GM21529 (cell line): ENCODE results near the gene GPRC5B.
A peak's percentile ranks its signal among the peaks of the same experiment; 100 is the strongest.

ENCODE experiments used
- ATAC-seq: cut with Tn5 transposase; IDR thresholded peaks from one replicate; pipeline ENCODE4 v1.9.1; 2021; ENCODE audit not compliant: unreplicated experiment

The GPRC5B gene, protein sequence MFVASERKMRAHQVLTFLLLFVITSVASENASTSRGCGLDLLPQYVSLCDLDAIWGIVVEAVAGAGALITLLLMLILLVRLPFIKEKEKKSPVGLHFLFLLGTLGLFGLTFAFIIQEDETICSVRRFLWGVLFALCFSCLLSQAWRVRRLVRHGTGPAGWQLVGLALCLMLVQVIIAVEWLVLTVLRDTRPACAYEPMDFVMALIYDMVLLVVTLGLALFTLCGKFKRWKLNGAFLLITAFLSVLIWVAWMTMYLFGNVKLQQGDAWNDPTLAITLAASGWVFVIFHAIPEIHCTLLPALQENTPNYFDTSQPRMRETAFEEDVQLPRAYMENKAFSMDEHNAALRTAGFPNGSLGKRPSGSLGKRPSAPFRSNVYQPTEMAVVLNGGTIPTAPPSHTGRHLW

DNA sequence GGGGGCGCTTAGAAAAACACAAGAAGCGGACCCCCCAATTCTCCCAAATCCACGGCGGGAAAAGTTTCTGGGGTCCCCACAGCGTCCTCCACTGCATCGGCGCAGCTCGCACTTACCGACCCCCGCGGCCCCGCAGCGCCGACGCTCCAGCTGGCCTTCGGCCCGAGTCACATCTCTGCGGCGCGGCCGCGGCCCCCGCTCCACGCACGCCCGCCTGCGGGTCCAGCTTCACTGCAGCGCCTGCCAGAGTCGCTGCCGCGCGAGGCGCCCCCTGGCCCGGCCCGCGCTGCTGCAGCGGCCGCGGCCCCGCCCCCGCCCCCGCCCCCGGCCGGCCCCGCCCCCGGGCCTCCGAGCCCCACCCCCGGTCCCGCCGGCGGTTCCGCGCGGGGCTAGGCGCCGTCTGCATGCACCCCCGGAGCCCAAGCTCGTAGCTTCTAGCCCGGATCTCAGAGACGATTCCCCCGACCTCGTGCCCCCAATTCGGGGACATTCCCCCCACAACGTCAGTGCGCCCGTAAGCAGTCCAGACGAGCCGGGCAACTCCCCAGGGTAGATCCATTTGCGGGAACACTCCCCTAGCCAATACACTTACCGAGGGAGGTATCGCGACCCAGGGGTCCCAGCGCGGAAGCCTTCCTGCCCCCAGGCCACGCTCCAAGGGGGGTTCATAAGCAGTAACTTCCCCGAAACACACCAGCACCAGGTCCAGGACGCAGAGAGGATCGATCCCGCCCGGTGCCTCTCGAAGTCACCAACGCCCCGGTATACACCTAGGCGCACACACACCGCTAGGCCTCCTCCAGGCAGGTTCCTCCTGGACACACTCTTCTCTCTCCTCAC, at the start of gene GPRC5B:
Gene GPRC5B, minus strand, starts transcription at position 238 of the 840 bp plus-strand sequence. CDS start 12,003 bp downstream, outside the sequence.
- no peak for ATAC-seq

DNA sequence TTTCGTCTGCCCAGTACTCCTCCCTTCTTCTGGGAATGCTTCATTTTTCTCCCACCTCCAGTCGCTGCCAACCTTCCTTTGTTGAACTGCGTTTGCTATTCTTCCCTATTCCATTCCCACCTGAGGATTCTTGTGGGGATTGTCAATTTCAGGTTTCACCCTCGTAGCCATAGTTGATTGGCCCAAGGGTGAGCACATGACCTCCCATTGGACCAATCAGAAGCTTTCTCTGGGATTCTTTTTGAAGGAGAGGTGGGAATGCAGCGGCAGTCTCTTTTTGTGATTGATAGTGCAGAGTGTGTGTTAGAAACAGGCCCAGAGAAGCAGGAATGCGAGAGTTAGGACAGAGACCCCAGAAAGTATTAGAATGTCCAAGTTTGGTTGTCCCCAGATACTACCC, 49.1 kb upstream of the GPRC5B start:
- ATAC-seq = no peak

DNA sequence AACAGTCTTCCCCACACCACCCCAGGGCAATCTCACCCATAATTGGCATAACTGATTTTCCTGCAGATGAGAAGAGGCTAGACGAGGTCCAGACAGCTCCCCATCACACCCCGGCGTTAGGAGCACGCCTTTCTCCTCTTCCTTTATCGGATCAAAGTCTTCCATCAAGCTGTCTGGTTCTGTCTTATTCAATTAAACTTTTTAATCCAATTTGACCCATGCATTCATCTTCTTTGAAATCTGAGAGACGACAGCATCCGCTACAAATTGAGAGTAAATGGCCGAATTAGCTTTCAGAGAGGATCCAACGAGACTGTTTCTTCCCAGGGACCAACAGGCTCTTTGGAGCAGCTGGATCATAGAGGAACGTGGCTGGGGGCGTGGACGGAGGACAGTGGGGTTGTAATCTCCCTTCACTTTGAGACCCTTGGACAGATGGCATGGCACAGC, 44.4 kb upstream of the GPRC5B start:
- no peak for ATAC-seq

DNA sequence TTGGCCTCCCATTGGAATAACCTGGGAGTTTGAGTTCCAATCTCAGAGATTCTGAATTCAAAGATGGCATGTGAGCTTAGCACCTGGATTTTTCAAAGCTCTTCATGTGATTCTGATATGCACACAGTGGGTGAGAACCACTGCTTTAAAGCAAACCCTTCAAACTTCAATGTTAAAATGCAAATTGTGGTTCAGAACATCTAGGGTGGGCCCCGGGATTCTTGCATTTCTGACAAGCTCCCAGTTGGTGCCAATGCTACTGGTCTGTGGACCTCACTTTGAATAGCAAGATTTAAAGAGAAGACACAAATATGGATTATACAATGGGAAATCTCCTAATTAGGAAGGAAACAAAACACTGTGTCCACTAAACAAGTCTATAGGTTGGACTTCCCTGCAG, 43.8 kb upstream of the GPRC5B start:
- no peak for ATAC-seq

DNA sequence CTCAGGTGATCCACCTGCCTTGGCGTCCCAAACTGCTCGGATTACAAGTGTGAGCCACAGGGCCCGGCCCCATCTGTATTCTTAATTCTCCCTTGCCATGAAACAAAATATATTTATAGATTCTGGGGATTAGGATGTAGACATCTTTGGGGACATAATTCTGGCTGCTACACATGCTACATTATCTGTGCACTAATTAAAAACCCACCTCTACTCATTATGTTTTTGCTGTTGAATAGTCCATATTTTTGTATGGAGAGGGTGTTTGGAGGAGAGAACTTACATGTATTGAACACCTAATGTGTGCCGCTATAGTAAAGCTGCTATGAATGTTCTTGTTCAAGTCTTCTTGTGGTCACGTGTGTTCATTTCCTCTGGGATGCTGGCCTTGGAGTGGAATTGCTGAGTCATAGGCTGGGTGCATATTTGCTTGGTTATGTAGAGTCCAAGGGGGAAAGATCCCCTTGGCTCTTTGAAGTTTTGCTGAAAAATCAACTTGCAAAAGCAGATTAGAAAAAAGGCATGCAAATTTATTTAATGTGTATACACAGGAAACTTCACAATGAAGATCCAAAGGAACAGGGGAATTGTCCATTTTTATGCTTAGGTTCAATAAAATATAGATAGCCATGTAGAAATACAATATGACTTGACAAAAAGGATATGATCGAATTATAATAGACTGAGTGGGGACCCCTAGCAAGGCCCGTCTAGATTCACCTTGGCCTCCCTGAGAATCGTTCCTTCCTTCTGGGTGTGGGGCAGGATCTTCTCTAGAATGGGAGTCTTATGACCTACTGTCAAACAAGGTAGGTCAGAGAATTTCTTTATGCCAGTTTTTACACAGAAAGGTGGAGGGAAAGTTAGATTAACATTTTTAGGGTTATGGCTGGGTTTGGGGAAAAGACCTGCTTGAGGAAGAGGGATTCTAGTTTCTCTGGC, 42.1 kb upstream of the GPRC5B start:
- no peak for ATAC-seq

DNA sequence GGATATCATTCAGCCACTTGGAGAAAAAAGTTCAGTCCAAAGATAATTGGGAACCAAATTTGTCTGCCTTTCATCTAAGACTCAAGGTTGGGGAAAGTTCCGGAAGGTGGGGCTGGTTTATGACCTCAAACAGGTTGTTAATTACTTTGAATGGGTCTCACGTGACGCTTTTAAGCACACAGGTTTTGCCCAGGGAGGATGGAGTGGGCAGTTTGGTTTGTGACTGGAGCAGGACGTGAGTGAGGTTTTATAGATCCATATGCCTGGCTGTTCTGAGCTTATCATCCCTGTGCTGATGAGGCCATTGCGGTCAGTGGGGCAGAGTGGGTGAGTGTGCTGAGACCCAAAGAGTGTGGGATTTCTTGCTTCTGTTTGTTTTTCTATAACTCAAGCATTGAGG, 38.7 kb upstream of the GPRC5B start:
- no peak for ATAC-seq

DNA sequence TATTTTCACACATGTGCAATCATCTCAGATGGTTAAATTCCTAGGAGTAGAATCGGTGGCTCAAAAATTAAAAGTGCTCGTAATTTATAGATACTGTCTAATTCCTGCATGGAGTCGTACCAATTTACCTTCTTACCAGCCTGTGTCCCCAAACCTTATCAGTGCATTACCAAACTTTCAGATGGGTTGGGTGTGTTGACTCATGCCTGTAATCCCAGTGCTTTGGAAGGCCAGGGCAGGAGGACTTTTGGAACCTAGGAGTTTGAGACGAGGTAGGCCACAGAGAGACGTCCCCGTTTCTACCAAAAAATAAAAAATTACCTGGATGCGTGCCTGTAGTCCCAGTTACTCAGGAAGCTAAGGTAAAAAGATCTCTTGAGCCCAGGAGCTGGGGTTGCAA, 34.5 kb upstream of the GPRC5B start:
- ATAC-seq = no peak

DNA sequence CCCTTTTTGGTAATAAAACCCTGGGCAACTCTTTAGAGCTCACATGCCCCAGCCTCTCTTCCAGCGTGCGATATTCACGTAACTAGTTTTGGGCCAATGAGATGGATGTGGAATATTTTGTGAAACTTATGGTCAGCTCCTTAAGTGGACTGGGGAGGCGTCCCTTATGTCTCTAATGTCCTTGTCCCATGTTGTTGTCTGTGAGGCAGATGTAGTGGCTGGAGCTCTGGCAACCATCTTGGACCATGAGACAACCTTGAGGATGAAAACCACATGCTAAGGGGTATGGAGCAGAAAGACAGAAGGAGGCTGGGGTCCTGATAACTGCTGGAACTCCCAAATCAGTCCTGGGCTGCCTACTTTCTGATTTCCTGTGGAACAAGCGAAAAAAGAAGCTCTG, 31.4 kb upstream of the GPRC5B start:
- ATAC-seq = no peak

DNA sequence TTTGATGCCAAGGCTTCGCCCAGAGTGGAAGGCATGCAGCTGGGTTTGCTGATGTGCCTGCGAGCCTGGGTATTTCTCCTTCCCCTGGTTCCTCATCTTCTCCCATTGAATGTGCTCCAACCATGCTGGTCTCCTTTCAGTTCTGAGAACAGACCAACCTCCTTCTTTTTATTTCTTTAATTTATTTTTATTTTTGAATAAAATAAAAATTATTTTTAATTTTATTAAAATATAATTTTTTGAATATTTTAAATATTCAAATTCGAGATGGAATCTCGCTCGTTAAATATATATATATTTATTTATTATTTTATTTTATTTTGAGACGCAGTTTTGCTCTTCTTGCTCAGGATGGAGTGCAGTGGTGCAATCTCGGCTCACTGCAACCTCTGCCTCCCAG, 30.2 kb upstream of the GPRC5B start:
- no peak for ATAC-seq

DNA sequence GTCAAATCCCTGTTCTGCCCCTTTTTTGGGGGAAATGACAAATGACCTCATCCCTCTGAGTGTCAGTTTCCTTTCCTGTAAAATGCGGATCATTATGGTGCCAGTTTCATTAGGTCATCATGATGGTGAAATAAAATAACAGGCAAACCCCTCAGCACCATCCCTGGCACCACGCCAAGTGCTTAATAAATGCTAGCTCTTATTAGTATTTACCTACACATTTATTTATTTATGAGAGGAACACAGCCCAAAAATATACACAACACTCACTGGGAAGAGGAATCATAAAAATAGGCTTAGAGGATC, 28.6 kb upstream of the GPRC5B start:
- ATAC-seq = no peak

DNA sequence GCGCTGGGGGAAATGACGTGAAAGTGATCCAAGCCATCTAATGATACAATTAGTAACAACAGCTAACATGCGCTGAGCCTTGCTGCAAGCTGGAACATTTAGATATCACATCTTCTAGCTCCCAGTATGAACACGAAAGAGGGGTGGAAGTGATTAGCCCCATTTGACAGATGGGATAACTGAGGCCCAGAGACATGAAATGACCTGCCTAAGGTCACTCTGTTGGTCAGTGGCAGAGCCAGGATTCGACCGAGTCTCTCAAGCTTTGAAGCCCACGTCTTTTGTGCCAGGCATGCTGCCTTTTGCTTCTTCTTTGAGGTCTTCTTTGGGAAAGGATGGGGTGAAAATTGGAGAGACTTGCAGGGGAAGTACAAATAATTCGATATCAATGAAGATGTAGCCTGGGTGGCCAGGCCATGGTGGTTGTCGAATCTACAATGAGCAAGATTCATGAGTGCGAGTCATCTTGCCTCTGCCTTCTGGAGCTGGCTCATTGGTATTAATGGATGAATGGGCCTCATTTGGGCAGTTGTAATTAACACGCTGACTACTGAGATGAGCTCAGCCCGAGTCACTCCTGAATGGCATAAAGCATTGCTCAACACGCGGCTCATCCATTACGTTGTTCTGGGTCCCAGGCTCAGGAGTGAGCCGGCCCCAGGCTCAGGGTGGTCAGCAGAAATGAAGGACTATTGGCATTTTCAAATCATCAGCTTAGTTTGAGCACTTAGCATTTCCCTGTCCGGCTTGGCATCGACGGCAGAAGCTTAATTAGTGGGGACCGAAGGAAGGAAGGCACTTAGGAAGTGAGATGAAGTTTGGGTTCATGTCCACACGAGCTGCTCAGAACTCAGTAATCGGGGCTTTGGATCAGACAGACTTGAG, 28.0 kb upstream of the GPRC5B start:
- no peak for ATAC-seq

DNA sequence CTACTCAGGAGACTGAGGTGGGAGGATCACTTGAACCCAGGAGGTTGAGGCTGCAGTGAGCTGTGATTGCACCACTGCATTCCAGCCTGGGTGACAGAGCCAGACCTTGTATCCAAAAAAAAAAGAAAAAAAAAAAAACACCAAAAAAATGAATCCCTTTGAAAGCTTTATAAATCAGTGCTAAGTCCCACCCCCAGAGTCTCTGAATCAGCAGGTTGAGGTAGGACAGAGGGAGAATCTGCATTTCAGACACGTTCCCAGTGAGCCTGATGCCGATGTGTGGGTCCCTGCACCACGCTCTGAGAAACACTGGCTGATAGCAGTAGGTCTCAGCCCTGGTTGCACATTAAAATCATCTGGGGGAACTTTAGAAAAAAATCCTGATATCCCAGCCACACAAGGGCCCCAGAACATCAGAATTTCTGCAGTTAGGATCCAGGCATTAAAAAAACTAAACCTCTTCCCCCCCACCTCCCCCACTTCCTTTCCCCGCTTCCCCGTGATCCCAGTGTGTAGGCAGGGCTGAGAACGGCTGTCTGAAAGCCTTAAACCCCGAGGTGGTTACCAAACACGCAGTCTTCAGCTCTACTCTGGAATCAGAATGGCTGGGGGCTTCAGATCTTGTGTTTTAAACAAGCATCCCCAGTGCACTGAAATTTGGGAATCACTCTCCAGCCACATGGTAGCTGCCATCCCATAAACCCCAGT, 27.3 kb upstream of the GPRC5B start:
- ATAC-seq = no peak

DNA sequence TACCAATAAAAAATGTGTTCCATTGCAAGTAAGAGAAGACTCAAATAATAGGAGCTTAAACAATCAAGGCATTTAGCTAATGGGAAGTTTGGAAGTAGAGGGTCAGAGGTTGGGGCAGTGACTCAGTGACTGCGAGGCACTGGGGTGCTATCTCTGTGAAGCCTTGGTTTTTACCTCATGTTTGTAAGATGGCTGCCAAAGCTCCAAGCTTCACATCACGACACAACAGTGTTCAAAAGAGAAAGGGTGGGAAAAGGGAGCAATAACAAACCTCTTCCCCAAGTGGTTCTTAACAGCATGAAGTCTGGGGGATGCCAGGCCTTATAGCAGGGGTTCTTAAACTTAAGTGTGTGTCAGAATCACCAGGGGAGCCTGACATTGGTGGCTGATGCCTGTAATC, 26.6 kb upstream of the GPRC5B start:
- no peak for ATAC-seq

DNA sequence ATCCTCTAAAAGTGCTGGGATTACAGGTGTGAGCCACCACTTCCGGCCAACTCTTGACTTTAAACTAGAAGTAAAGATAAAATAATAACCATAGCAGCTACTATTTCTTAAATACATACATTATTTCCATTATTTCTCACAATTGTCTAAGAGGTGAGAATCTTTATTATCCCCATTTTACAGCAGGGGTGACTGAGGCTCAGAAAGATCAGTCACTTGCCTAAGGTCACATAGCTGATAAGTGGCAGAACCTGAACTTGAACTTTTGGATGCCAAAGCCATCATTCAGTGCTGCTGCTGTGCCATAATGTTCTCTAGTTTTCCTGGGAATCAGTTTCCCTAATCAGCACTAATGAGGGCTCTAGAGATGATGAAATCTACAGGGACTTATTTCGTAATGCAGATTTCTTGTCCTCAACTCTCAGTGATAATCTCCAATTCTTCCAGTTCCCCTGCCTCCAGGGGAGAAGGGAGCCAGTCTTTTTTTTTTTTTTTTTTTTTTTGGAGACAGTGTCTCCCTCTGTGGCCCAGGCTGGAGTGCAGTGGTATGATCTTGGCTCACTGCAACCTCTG, 25.2 kb upstream of the GPRC5B start:
- no peak for ATAC-seq

DNA sequence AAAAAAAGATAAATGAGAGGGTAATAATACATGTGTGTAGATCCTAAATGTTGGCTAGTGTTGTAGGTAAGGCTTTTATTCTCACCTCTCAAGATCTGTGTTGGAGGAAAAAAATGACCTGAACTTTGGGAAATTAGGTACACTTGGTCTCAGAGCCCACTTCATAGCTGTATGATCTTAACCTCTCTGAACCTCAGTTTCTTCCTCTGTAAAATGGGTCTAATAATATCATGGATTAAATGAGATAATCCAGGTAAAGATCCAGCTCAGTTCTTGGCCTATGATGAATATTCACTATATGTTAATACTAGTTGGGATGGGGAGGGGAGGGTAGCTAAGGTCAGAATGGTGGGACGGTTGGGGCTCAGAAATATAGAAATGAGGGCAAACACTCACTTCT, 24.3 kb upstream of the GPRC5B start:
- ATAC-seq = no peak

DNA sequence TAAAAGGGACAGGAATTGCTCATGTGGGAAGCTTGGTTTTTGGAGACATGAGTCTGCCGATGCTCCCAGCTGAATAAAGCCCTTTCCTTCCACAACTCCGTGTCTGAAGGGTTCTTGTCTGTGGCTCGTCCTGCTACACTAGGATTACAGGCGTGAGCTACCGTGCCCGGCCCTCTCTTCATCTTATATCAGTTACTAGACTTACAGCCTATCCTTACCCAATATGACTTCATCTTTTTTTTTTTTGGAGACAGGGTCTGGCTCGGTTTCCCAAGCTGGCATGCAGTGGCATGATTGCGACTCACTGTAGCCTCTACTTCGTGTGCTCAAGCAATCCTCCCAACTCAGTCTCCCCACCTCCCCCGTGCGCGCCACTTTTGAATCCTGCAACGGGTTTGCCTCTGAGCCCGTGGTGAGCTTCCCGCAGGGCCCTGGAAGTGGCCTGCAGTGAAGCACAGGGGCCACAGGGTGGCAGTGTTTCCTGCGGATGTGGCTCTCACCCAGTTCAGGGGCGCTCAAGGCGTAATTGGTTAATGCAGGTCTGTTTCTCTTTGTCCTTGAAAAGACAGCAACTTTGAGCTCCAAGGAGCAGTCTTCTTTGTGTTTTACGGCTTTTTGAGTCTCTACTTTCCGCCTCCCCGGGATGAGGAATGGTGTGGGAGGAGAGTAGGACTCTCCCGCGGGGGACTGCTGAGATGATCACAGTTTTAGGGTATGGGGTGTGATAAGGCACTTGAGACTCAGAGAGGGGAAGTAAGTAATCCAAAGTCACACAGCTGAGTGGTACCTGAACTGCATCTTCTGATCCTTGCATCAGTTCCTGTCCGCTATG, 22.7 kb upstream of the GPRC5B start:
- peak; percentile 57 for ATAC-seq

DNA sequence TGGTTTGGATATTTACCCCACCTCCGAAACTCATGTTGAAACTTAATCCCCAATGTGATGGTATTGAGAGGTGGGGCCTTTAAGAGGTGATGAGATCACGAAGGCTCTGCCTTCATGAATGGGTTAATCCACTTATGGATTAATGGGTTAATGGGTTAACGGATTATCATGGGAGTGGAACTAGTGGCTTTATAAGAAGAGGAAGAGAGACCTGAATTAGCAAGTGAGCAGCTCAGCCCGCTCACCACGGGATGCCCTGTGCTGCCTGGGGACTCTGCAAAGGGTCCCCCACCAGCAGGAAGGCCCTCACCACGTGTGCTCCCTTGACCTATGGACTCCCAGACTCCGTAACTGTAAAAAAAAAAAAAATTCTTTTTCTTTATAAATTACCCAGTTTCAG, 16.5 kb upstream of the GPRC5B start:
- ATAC-seq = no peak

DNA sequence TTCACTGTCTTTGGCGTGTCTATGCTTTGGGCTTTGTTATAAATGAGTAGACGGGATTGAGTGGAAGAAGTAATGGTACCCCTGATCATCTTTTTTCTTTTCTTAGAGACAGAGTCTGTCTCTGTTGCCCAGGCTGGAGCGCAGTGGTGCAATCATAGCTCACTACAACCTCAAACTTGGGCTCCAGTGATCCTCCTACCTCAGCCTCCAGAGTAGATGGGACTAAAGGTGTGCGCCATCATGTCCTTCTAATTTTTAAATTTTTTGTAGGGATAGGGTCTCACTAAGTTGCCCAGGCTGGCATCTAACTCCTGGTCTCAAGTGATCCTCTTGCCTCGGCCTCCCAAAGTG, 14.9 kb upstream of the GPRC5B start:
- ATAC-seq = no peak
